ENCODE data around the gene CRADD.
"Not testable (repeated sequence)": the region's sequence is repeated elsewhere in the genome, so short reads cannot be mapped to it uniquely, and the experiment has no call there.

CRADD gene

DNA sequence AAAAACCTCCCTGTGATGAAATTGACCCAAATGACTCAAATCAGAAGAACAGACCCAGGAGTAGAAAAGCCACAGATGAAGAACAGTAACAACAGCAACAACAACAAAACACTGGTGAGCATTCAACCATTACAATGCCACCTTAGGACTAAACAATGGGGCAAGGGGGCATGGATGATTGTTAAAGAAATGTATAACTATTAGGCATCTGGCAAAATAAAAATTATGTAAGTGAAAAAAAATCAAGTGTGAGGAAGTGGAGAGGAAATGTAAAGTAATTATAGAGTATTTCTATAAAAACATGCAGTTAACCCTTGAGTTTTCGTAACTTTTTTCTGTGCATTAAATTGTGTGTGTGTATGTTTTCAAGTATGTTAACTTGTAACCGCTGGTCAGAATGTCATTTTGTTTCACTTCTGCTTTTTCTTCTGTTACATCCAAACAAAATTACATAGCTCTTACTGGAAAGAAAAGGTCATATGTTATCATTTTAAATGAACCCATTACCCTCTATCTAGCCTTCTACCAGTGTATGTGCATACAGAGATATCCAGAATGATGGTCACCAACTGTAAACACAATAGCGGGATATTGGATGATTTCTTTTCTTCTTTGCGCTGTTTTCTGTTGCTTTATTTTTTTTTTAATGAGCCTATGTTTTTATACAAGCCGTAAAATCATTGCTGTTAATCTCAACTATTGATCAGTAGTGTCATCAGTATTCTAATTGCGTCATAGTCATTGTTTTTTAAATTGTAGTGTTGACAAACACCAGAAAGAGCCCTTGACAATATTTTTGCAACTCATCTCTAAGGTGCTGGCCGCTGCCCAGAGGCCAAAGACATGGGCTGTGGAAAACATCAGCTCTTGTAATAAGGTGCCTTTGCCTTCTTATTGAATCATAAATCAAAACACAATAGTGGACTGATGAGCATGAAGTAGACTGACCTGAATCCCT lies 170.6 kb downstream of the CRADD start:
- DNase-seq, result no peak

GRCh38 chr12:93848523-93849101 lies 171.4 kb downstream of the CRADD start:
- no peak for DNase-seq

DNA sequence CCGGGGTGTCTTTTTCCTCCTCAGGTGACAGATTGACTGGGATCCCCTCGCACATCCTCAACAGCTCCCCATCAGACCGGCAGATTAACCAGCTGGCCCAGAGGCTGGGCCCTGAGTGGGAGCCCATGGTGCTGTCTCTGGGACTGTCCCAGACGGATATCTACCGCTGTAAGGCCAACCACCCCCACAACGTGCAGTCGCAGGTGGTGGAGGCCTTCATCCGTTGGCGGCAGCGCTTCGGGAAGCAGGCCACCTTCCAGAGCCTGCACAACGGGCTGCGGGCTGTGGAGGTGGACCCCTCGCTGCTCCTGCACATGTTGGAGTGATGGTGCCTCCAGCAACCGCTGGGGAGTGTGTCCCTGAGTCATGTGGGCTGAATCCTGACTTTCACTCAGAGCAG lies 172.8 kb downstream of the CRADD start:
- DNase-seq, result no peak

GRCh38 chr12:93850481-93851256 lies 173.5 kb downstream of the CRADD start:
- no peak for DNase-seq

DNA sequence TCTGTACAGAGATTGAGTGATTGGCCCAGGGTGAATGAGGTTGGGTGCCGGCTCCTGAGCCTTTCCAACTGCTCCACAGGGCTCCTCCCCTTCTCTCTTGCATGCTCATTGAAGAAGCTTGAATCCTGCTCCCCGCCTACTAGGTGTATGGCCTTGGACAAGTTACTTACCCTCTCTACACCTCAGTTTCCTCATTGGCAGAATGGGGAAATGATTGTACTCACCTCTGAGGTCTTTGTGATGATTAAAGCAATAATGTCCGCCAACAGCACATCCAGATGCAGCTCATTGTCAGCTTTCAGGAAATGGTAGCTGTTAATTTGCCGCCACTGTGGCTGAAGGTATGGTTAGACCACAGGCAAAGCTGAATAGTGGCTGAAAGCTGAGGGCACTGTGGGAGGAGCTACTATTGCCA lies 174.1 kb downstream of the CRADD start:
- no peak for DNase-seq

DNA sequence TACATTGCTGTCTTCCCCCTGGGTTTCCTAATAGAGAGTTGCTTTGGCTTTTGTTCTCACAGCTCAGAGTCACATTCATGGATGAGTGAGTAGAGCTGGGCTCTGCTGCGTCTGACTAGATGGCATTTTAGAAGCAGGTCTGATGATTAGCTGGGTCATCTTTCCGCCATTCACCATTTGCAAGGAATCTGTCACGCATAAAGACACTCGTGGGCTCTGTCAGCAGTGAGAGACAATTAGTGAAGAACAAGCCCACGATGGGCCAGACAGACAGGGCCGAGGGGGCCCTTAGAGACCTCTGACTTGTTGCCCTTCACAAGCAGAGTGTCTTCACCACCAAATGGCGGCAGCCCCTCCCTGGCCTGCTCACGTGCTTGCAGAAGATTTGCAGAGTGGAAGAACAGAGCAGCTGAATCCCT lies 175.0 kb downstream of the CRADD start:
- DNase-seq, result no peak

DNA sequence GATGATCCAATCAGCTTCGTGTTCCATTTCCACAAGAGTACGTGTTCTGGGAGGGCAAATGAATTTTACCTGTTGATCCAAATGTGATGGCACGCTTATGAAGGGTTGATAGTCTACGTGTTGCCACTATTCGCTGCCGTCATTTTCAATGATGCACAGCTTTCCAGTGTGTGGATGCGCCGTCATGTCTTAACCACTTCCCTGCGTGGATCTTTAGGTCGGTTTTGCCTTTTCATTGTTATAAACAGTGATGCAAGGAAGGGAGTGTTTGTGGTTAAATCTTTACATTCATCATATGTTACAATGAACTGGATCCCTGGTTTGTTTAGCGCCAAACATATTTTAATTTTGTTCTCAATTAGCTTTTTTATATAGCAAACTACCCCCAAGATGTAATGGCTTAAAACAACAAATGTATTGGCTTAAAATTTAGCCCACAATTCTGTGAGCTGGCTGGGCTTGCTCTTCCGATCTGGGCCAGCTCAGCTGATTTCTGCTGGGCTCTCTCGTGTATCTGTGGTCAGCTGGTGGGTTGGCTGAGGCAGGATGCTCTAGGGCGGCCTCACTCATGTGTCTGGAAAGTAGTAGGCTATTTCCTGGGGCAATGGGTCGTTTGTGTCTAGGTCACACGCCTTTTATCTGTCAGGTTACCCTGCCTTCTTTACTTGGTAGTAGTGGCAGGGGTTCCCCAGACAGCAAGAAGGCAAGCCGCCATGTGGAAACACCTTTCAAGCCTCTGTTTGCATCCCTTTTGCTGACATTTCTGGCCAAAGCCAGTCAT lies 176.7 kb downstream of the CRADD start:
- DNase-seq, result no peak

GRCh38 chr12:93855261-93855660 lies 178.1 kb downstream of the CRADD start:
- DNase-seq, result no peak

- no peak for DNase-seq
Measured at GRCh38 chr12:93856611-93857010, 179.4 kb downstream of the CRADD start.

DNA sequence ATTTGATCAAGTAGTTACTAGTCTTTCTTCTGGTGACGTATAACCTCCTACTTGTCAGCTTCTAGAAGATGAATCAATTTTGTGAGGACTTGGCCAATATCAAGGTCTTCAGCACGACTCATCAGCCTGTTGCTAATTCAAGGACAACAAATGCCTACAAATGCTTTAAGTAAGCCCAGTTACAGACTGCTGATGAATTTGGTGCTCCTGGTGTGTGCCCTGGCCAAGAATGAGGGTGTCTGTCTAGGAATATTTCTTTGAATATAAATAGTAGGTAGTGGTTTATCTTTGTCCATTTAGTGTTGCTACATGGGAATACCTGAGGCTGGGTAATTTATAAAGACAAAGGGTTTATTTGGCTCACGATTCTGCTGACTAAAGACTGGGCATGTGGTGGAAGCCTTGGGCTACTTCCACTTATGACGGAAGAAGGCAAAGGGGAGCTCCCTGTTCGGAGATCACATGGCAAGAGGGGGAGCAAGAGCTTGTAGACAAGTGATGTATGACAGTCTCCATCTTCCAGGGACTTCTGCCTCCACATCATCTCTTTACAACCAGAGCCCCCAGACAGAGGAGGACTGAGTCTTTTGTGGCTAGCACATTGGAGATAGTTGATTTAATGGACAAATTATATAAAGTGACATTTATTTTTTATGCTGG lies 180.2 kb downstream of the CRADD start:
- DNase-seq, result peak in 1 of 14 donors; percentile 21

DNA sequence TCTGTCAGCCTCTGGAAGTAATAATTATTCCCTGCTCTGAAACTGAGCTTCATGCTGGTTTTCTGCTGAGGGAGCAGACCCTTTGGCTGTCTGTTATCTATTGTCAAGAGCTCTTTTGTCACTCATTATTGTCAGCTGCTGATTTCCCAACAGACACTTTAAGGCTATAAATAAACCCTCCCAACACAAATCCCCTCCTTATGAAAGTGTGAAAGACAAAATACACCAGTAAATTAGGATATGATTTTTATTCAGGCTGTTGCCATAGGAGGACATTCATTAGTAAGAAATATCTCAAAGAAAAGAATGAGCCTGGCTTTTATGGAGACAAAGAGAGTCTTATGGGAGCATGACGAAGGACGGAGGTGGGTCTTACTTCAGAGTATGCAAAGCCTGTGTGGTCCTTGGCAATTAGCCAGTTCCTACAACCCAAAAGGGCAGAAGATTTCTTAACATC lies 180.8 kb downstream of the CRADD start:
- no peak for DNase-seq

DNA sequence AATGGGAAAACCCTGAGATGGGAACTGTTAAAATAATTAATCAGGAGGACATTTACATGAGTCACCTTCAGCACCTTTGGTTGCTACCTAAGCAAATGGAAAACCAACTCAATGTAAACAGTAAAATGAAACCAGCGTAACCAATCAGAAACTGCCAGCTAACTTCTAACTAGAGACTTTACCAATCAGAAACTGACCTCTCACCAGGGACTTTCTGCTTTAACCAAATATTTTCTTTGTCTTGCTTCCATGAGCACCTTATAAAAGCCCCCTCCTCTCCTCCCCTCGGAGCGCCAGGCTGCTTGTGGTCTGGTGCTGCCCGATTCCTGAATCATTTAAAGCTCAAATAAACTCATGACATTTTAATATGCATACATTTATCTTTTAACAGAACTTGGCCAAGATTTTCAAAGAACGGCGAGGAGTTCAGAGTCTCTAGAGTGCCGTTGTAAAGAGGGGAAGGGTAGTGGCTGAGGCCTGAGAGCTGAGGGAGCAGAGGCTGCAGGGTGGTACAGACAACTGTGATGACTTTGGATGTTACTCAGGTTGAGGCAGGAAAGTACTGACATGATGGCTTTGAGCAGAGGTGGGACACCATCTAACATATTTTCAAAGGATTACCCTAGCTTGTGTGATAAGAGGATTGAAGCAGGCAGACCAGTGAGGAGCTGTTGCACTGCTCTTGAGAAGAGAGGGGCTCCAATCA lies 183.6 kb downstream of the CRADD start:
- no peak for DNase-seq

DNA sequence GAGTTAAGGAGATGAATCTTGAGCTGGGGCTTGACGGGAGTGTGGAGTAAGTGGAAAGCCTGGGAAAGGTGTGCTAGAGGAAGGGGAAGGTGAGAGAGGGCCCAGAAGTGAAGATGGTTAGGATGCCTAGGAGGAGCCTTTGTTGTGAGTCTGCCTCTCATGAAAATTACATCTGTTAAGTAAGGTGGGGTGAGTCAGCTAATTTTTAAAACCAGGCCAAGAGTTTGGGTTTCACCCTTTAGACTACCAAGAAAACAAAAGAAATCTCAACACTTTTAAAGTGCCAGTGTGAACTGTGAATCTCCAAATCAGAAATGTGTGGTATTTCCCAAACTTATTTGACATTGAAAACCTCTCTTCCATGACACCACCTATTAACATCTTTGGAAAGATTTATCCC lies 185.2 kb downstream of the CRADD start:
- DNase-seq, result no peak

GRCh38 chr12:93865751-93866150 lies 188.6 kb downstream of the CRADD start:
- DNase-seq, result no peak

- DNase-seq, result no peak
Measured at GRCh38 chr12:93868771-93869170, 191.6 kb downstream of the CRADD start.

- DNase-seq, result no peak
Measured at GRCh38 chr12:93870020-93870795, 193.0 kb downstream of the CRADD start.

DNA sequence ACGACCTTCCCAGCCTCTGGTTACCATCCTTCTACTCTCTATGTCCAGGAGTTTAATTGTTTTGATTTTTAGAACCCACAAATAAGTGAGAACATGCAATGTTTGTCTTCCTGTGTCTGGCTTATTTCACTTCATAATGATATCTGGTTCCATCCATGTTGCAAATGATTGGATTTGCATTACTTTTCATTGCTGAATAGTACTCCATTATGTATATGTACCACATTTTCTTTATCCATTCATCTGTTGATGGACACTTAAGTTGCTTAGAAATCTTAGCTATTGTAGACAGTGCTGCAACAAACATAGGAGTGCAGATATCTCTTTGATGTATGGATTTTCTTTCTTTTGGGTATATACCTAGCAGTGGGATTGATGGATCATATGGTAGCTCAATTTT lies 194.4 kb downstream of the CRADD start:
- not testable (repeated sequence) for DNase-seq

- DNase-seq, result no peak
Measured at GRCh38 chr12:93873561-93873960, 196.4 kb downstream of the CRADD start.

- DNase-seq, result no peak
Measured at GRCh38 chr12:93875157-93875556, 198.0 kb downstream of the CRADD start.

GRCh38 chr12:93876360-93876759 lies 199.2 kb downstream of the CRADD start:
- no peak for DNase-seq
